Neuronal stem cell (in vitro differentiated cells): Measurements from ENCODE around the gene SUSD1.

Experiments
- DNase-seq: peaks from one replicate; pipeline ENCODE4 v3.0.0-alpha.2; 2013; ENCODE audit warnings: low spot score
- H2AFZ ChIP-seq: one replicate; pipeline ENCODE4 v1.6.1; 2013; ENCODE audit warnings: mild to moderate bottlenecking, low read length, inconsistent platforms
- H2AK5ac ChIP-seq: 2 replicates; pipeline ENCODE4 v1.6.1; 2013; ENCODE audit warnings: low read depth, mild to moderate bottlenecking, inconsistent platforms, low read length, moderate library complexity, mixed read lengths
- H2BK120ac ChIP-seq: 2 replicates; pipeline ENCODE4 v1.6.1; 2013; ENCODE audit warnings: low read depth, mild to moderate bottlenecking, inconsistent platforms, low read length, moderate library complexity, mixed read lengths
- H2BK12ac ChIP-seq: one replicate; pipeline ENCODE4 v1.6.1; 2013; ENCODE audit warnings: low read length, inconsistent platforms
- H2BK15ac ChIP-seq: 2 replicates; pipeline ENCODE4 v1.6.1; 2013; ENCODE audit warnings: mild to moderate bottlenecking, low read length, inconsistent platforms, mixed read lengths
- H2BK5ac ChIP-seq: one replicate; pipeline ENCODE4 v1.6.1; 2013; ENCODE audit warnings: inconsistent platforms, mild to moderate bottlenecking, low read length, moderate library complexity
- H3K14ac ChIP-seq: one replicate; pipeline ENCODE4 v1.6.1; 2013; ENCODE audit warnings: low read length, inconsistent platforms
- H3K18ac ChIP-seq: 2 replicates; pipeline ENCODE4 v1.6.1; 2013; ENCODE audit warnings: low read length, inconsistent platforms
- H3K23ac ChIP-seq: 2 replicates; pipeline ENCODE4 v1.6.1; 2013; ENCODE audit warnings: low read depth, mild to moderate bottlenecking, mixed read lengths, low read length, inconsistent platforms; ENCODE audit not compliant: poor library complexity
- H3K27ac ChIP-seq: replicated peaks from 3 replicates; pipeline ENCODE4 v1.5.1; 2013; ENCODE audit warnings: low read length, inconsistent platforms
- H3K27me3 ChIP-seq, 3 experiments: 2 replicates each; pipeline ENCODE4 v1.6.1; 2013; ENCODE audit warnings: low read length in 3 of 3, mild to moderate bottlenecking in 2 of 3, inconsistent platforms in 1 of 3, low read depth in 1 of 3, mixed read lengths in 1 of 3, moderate library complexity in 1 of 3; ENCODE audit not compliant: control insufficient read depth in 3 of 3, insufficient read depth in 3 of 3
- H3K36me3 ChIP-seq, 2 donors: replicated peaks in 1 of 2; 2 replicates each; pipeline ENCODE4 v1.6.1; 2013; ENCODE audit warnings: low read length in 2 of 2; ENCODE audit not compliant: control insufficient read depth in 2 of 2, insufficient read depth in 2 of 2
- H3K4ac ChIP-seq: 2 replicates; pipeline ENCODE4 v1.6.1; 2013; ENCODE audit warnings: inconsistent platforms, mild to moderate bottlenecking, low read length, moderate library complexity
- H3K4me1 ChIP-seq, 2 donors: 1 replicate in 1 of 2; 2 replicates in 1 of 2; pipeline ENCODE4 v1.6.1; 2013; ENCODE audit warnings: low read length in 2 of 2, low read depth in 1 of 2; ENCODE audit not compliant: control insufficient read depth in 2 of 2, insufficient read depth in 1 of 2
- H3K4me2 ChIP-seq: one replicate; pipeline ENCODE4 v1.6.1; 2013; ENCODE audit warnings: mild to moderate bottlenecking, low read length, inconsistent platforms; ENCODE audit not compliant: insufficient read depth, poor library complexity, severe bottlenecking
- H3K4me3 ChIP-seq, 2 donors: 2 replicates each; pipeline ENCODE4 v1.5.1; 2013; ENCODE audit warnings: low read length in 2 of 2, mild to moderate bottlenecking in 2 of 2, inconsistent platforms in 1 of 2, moderate library complexity in 1 of 2
- H3K79me1 ChIP-seq: one replicate; pipeline ENCODE4 v1.6.1; 2013; ENCODE audit warnings: low read depth, mild to moderate bottlenecking, inconsistent platforms, low read length, moderate library complexity
- H3K9ac ChIP-seq: one replicate; pipeline ENCODE4 v1.6.1; 2013; ENCODE audit warnings: mild to moderate bottlenecking, low read depth, low read length, inconsistent platforms; ENCODE audit not compliant: poor library complexity
- H3K9me3 ChIP-seq, 2 donors: replicated peaks in 1 of 2; 2 replicates each; pipeline versions ENCODE3 to v1.6.1; 2013; ENCODE audit warnings: low read length in 2 of 2, mild to moderate bottlenecking in 2 of 2, inconsistent platforms in 1 of 2, low read depth in 1 of 2, mixed read lengths in 1 of 2, moderate library complexity in 1 of 2; ENCODE audit not compliant: control insufficient read depth in 2 of 2, insufficient read depth in 1 of 2
- H4K8ac ChIP-seq: one replicate; pipeline ENCODE4 v1.6.1; 2013; ENCODE audit warnings: low read depth, mild to moderate bottlenecking, inconsistent platforms, low read length, moderate library complexity
- H4K91ac ChIP-seq: one replicate; pipeline ENCODE4 v1.6.1; 2013; ENCODE audit warnings: low read length, low read depth, mild to moderate bottlenecking, inconsistent platforms; ENCODE audit not compliant: poor library complexity
- WGBS, 2 donors: extraction: QIAGEN DNeasy Blood & Tissue Kit; methylation state at CpG; one replicate each; pipeline ENCODE4 v1.1.7; 2013; ENCODE audit warnings: missing lambda C conversion rate in 2 of 2, mixed read lengths in 1 of 2; ENCODE audit not compliant: insufficient read length in 2 of 2, insufficient replicate concordance in 1 of 2; ENCODE audit errors: extremely low coverage in 2 of 2; 5-methylcytosine and 5-hydroxymethylcytosine counted together

The SUSD1 gene

DNA sequence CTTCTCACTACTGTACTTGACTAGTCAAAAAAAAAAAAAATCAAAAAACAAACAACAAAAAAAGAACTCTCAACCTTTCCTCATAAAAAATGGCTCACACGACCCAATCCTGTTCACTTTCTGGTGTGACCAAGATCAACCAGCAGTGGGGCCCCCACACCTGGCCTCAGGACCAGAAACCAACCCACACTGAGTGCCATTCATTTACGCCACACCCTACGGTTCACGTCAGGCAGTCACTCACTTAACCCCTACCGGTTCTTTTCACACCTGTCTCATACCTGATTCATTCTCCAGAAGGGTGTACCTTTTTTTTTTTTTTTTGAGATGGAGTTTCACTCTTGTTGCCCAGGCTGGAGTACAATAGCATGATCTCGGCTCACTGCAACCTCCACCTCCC is 5.7 kb downstream of the SUSD1 start:
- Histone ChIP-seq H2AFZ (no peak overlapping the region), H3K9me3 (peaks cover 0 to 2% of the 10 kb centered on the region in 2 donors), H3K27ac (no peak overlapping the region), H2BK15ac (no peak overlapping the region), H2BK5ac (no peak overlapping the region), H3K36me3 (no peaks in the 10 kb centered on the region), H3K4me3 (no peak overlapping the region), H3K79me1 (no peaks in the 10 kb centered on the region), H2BK12ac (no peak overlapping the region), H2BK120ac (no peak overlapping the region), H4K91ac (no peak overlapping the region), H4K8ac (no peak overlapping the region), H3K4ac (no peak overlapping the region), H3K9ac (no peak overlapping the region), H3K4me1 (peaks cover 3 to 7% of the 10 kb centered on the region in 2 donors), H3K23ac (no peak overlapping the region), H3K27me3 (peaks cover 0 to 7% (median 0%) of the 10 kb centered on the region in 3 experiments), H2AK5ac (no peak overlapping the region), H3K14ac (no peak overlapping the region), H3K18ac (no peak overlapping the region), H3K4me2 (no peak overlapping the region)
- WGBS, 2 donors, result no CpG with 5 or more reads among the region's 6 CpGs
- no peak for DNase-seq

DNA sequence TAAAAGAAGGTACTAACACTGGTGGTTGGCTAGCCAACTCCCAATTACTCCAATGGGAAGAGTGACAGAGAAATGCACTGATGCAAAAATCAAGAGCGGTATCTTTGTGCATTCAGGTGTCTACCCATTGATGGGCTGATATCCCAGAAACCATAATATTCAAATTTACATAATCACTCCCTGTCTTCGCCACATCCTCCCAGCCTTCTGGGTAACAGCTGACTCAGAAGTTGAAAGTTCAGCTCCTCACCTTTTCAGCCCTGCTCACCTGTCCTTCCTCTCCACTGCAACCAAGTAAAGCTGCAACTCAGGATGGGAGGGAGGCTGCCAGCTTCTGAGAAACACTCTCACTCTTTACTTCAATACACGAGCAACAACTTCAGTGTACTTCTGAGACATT is 6.9 kb downstream of the SUSD1 start:
- H3K4me1 ChIP-seq, result peaks cover 3 to 7% of the 10 kb centered on the region in 2 donors
- no peak overlapping the region for H3K14ac ChIP-seq
- H3K79me1 ChIP-seq, result no peaks in the 10 kb centered on the region
- H2BK12ac ChIP-seq, result no peak overlapping the region
- no peak overlapping the region for H3K9ac ChIP-seq
- no peak overlapping the region for H2AFZ ChIP-seq
- no peak overlapping the region for H3K4me3 ChIP-seq
- no peaks in the 10 kb centered on the region for H3K9me3 ChIP-seq
- H4K91ac ChIP-seq, result no peak overlapping the region
- H3K27ac ChIP-seq, result no peak overlapping the region
- no CpG with 5 or more reads among the region's 3 CpGs for WGBS, 2 donors
- no peak overlapping the region for H2BK120ac ChIP-seq
- no peak overlapping the region for H2BK5ac ChIP-seq
- no peak overlapping the region for H2BK15ac ChIP-seq
- no peak overlapping the region for H3K18ac ChIP-seq
- no peak overlapping the region for H4K8ac ChIP-seq
- H3K36me3 ChIP-seq, result no peaks in the 10 kb centered on the region
- H3K4ac ChIP-seq, result no peak overlapping the region
- no peak overlapping the region for H3K4me2 ChIP-seq
- H3K23ac ChIP-seq, result no peak overlapping the region
- H3K27me3 ChIP-seq, result no peaks in the 10 kb centered on the region
- DNase-seq, result no peak
- H2AK5ac ChIP-seq, result no peak overlapping the region

DNA sequence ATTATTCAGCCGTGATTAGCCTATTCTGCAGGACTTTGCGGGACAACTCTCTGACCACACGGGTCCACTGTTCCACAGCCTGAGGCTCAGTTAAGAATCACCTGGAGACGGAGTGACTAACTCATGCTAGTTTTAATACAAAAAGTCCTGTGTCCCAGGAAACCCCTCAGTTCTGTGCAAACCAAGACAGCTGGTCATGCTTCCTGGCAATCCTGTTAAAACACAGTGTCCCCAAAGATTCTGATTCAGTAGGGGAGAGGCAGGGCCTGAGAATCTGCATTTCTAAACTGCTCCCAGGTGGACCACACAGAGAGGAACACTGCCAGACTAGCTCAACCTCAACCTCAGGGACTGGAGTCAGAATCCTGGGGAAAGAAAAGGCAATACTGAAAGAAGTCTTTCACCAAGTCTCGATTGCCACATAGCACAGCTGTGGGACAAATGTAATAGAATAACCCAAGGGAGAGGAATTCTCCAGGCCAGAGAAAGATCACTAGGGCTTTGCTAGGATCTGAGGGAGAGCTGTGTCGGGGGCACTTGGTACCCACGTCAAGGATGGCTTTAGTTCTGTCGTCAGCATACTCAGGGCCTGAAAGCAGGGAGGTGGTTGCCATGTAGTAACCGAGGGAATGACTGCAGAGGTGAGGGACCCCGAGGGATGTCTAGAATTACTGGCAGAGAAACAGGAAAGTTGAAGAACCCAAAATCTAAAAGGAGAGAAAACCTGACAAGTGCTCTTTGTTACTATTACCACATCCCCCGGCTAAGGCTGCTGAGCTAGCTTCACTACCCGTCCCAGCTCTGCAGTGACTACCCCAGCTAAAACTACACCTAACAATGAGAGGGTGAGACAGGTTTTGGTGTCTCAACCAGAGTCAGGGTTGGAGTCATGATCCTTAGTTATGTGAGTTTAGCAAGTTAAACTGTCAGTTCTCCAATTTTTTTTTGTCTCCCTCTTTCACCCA is 8.6 kb downstream of the SUSD1 start:
- H3K9me3 ChIP-seq, result no peaks in the 10 kb centered on the region
- no peaks in the 10 kb centered on the region for H3K79me1 ChIP-seq
- no peaks in the 10 kb centered on the region for H3K27me3 ChIP-seq
- H3K4ac ChIP-seq, result no peak overlapping the region
- H4K8ac ChIP-seq, result no peak overlapping the region
- WGBS, 2 donors, result no CpG with 5 or more reads among the region's 12 CpGs
- H3K36me3 ChIP-seq, result no peaks in the 10 kb centered on the region
- H3K27ac ChIP-seq, result no peak overlapping the region
- no peak overlapping the region for H3K14ac ChIP-seq
- H2BK120ac ChIP-seq, result no peak overlapping the region
- no peak overlapping the region for H4K91ac ChIP-seq
- H3K9ac ChIP-seq, result no peak overlapping the region
- no peak for DNase-seq
- no peak overlapping the region for H3K23ac ChIP-seq
- H2AK5ac ChIP-seq, result no peak overlapping the region
- no peak overlapping the region for H2BK12ac ChIP-seq
- peak overlapping the region; percentile 55 for H2AFZ ChIP-seq
- H3K4me2 ChIP-seq, result no peak overlapping the region
- no peak overlapping the region for H2BK5ac ChIP-seq
- H3K18ac ChIP-seq, result no peak overlapping the region
- H3K4me3 ChIP-seq, result no peak overlapping the region
- H3K4me1 ChIP-seq, result peaks cover 3 to 7% of the 10 kb centered on the region in 2 donors
- no peak overlapping the region for H2BK15ac ChIP-seq

DNA sequence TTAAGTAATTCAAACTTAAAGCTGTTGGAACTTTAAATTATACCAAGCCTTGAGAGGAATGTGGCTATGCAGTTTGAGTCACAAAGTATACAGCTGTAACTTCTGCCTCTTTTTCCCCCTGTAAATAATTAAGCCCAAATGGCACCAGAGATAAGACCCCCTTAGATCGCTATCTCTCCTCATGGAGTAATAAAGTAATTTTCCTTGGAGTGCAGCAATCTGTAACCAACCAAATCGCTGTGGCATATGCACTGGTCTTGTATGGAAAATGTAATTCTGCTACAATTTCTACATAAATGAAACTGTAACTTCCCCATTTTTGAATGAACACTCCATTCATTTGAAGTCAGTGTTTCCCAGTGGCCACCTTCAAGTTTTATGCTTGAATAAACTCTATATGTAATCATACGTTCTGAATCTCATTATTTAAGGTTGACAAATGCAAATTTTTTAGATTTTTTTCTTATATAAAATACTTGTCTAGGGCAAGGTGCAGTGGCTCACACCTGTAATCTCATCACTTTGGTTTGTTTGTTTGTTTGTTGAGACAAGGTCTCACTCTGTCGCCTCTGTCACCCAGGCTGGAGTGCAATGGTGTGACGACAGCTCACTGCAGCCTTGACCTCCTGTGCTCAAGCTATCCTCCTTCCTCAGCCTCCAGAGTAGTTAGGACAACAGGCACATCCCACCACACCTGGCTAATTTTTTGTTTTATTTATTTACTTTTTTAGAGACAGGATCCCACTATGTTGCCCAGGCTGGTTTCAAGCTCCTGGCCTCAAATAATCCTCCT is 12.3 kb downstream of the SUSD1 start:
- Histone ChIP-seq H4K8ac (no peak overlapping the region), H3K23ac (no peak overlapping the region), H3K79me1 (no peaks in the 10 kb centered on the region), H3K4me1 (peaks cover 3 to 7% of the 10 kb centered on the region in 2 donors), H2BK12ac (no peak overlapping the region), H3K4me3 (no peak overlapping the region), H3K14ac (no peak overlapping the region), H3K27ac (no peak overlapping the region), H3K18ac (no peak overlapping the region), H3K36me3 (no peaks in the 10 kb centered on the region), H3K9ac (no peak overlapping the region), H2BK5ac (no peak overlapping the region), H3K9me3 (no peaks in the 10 kb centered on the region), H2AK5ac (no peak overlapping the region), H2AFZ (no peak overlapping the region), H4K91ac (no peak overlapping the region), H3K4me2 (no peak overlapping the region), H2BK120ac (no peak overlapping the region), H2BK15ac (no peak overlapping the region), H3K4ac (no peak overlapping the region), H3K27me3 (no peaks in the 10 kb centered on the region)
- WGBS, 2 donors, result no CpG with 5 or more reads among the region's 5 CpGs
- DNase-seq, result no peak
